ENCODE data around the gene CALML3. TPM values are rescaled to one million over a fixed set of nuclear protein-coding genes. Genes with fewer than 3 reads are reported as not detected.

The CALML3 gene
- total RNA-seq, 1 donor from 2014 or later = not detected

DNA sequence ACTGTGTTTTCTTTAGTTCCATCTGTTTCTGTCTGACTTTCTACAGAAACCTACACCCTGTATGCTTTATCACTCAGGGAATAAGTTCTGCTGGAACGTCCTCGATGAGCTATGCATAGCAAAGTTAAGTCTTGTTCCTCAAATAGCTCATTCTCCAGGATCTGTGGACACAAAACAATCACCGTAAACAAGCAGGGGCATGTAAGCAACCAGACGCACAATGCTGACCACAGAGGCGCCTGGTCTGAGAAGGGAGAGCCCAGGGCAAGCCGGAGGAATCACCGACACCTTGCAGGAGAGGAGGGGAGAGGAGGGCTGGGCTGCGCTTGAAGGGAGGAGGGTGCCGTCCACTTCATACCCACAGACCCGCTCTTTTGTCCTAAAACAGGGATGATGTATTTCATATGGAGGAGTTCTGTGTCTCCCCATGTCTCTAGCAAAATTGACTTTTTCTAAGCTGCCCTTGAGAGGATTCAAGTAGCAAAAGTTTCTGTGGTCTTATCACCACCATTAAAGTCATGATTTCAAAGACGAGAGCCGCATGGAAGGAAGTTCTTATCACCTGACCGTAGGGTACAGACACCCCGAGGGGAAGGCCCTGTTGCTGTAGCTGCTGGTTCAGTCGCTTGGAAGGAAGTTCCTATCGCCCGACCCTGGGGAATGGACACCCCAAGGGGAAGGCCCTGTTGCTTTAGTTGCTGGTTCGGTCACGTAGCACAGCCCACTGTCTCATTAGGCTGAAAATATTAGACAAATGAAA is 14.3 kb downstream of the CALML3 start:
- DNase-seq (ENCODE audit: low read depth in 2 of 2) = no peak

DNA sequence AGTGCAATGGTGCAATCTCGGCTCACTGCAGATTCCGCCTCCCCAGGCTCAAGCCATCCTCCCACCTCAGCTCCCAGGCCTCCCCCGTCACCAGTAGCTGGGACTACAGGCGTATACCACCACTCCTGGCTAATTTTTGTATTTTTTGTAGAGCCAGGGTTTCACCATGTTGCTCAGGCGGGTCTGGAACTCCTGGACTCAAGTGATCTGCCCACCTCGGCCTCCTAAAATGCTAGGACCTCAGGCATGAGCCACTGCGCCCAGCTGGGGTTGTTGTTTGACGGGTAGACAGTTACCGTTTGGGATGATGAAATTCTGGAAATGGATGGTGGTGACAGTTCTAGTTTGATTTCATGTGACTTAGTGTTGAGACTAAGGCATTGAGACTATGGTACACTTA is 15.3 kb downstream of the CALML3 start:
- DNase-seq (ENCODE audit: low read depth in 2 of 2) = no peak

DNA sequence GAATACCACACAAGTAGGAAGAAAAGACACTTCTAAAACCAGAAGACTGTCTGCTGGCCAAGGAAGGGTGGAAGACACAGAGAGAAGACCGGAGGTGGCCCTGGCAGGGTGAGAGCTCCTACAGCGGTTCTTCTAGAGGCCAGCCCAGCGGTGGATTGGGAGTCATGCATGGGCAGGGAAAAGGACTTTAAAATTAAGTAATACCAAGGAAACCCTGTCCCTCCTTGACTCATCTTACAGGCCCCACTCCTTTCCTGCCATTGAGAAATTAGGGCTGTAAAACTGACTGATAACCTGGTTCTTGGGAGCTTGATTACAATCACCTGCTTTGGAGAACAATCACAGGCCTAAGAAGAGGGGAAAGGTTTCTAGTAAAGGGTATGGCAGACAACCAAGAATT is 16.1 kb downstream of the CALML3 start:
- no peak for DNase-seq (ENCODE audit: low read depth in 2 of 2)

DNA sequence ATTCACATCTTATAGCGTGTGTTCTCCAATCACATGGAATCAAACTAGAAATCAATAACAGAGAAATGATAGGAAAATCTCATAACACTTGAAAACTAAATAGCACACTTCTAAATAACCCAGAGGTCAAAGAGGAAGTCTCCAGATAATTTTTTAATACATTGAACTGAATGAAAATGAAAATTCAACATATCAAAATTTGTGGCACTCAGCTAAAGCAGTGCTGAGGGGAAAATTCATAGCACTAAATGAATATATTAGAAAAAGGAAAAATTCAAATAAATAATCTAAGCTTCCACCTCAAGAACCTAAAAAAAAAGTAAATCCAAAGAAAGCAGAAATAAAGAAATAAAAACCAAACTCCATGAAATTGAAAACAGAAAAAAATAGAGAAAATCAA is 17.3 kb downstream of the CALML3 start:
- no peak for DNase-seq (ENCODE audit: low read depth in 2 of 2)

DNA sequence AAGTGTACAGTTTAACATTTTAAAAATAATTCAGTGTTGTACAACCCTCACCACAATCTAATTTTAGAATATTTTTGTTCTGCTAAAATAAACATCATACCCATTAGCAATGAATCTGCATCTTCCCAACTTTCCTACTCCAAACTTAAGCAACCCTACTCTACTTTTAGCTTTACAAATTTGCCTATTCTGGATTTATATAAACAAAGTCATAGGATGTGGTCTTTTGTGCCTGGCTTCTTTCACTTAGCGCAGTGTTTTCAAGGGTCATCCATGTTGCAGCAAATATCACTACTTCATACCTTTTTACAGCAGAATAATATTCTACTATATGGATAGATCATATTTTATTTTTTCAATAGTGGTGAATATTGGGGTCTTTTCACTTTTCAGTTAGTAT is 18.9 kb downstream of the CALML3 start:
- DNase-seq (ENCODE audit: low read depth in 2 of 2) = no peak

DNA sequence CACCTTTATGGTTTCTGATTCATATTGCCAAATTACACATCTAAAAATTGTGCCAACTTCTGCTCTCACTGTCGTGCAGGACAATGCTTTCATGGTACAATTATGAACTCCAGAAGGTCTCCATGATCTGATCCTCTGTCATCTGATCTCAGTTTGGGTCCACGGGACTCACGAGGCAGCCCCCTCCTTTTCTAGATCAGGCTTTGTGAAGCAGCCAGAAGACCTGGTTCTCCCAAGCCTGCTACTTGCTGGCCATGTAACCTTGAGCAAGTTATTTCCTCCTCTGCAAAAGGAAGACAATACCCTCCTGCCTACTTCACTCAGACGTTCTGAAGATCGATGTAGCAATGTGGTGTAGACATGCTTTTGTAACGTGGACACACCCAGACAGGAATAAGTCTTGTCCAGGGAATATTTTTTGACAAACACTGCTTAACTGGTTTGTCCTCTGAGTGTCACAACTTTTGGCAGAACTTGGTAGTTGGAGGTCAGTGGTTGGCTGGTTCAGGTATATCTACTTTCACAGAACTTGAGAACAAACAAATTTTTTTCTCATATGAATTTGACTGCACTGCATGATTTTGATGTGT is 19.6 kb downstream of the CALML3 start:
- DNase-seq (ENCODE audit: low read depth in 2 of 2) = no peak

DNA sequence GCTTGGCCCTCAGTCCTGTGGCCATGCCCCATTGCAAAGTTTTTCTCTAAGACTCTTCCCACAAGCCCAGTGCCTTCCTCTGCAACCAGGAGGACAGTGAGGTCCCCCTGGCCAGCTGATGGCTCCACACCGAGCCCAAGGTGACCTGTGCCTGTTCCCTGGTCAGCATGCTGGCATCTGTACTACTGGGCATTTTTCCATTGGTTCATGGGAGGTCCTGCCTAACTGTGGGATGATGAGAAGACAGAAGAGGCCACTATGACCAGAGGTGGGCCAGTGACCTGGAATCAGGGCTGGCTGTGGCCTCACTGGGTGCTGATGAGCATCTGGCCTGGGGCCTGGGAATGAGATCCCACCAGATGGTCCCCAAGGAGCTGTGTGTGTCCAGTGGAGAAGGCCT is 20.2 kb downstream of the CALML3 start:
- no peak for DNase-seq (ENCODE audit: low read depth in 2 of 2)

DNA sequence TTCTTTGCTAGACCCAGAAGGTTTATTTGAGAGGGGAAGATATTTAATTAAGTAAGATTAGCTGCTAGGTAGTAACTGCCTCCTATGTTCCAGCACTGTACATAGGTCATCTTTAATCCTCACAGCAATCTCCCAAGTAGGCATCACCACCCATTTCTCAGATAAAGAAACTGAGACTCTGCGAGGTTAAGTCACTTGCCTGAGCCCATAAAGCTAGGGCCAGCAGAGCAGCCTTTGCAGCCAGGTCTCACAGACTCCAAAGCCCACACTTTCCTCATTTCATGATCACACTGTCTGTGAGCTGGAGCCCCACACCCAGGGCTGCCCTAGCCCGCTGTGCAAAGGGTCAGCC is 20.6 kb downstream of the CALML3 start:
- DNase-seq (ENCODE audit: low read depth in 2 of 2) = no peak

DNA sequence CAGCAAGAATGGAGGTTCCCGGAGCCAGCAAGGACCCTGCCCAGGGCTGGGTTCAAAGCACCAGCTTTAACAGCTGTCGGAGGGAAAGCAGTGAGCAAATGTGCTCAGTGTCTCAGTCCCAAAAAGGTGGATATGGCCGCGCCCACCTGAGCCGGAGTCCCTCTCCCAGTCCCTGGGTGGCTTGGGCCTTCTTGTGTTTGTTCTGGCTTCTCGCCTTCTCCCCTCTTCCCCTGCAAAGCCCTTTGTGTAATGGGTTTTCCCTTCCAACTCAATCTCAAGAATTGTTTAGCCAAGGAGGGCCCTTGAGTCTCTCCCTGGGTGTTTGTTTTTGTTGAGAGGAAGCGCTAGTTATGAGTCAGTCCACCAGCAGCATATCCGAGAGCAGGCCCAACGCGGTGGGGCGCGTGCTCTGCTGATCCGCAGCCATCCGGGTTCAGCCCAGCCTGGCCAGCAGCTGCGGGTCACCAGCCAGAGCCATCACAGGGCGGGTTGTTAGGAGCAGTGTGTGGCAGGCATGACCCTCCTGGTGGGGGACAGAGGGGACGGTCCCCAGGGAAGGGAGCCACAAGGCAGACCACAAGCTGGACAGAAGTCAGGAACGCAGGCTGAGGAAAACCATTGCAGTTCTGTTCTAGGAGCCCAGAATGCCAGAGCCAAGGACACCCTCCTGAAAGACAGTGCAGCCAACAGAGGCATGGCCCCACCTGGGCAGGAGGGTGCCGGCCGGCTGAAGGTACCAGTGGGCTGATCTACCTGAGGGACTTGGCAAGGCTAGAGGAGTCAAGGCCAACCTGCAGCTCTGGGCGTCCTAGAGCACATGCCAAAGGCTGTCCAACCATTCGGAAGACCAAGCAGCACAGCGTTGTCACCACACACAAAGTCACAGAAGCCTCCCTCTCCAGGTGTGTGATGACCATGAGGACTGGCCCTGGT is 21.3 kb downstream of the CALML3 start:
- peak; percentile 67 to 94 for DNase-seq (ENCODE audit: low read depth in 2 of 2)

DNA sequence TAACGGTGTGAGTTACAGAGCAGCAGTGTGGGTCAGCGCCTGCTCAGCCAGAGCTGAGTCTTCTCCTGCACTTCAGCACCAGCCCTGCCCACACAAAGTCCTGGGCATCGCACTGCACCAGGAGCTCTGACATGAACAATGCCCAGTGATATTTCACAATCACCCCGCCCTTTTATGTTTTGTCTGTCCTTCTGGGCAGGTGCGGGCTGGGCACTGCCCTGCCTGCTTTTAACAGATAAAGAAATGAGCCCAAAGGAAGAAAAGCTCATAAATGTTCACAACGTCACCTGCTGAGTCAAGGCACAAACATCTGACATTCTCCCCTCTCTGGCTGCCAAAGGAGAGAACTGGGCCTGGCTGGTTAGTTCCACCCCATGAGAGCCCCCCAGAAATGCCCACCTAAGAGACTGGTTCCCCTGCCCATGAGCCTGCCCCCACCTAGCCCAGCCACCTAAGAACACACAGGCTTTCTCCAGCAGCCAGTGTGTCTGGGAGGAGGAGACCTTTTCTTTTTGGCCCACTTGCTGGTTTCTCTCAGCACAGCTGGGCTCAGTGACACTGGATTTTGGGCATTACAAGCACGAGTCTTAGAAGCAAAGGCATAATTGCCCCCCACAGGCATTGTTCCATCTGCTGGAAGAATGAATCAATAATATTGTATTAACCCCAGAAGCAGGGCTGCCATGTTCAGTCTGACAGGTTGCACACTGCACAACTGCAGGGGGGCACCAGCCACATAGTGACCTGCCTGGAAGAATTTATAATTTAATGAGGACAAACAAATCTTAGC is 22.3 kb downstream of the CALML3 start:
- peak; percentile 7 to 43 for DNase-seq (ENCODE audit: low read depth in 2 of 2)

DNA sequence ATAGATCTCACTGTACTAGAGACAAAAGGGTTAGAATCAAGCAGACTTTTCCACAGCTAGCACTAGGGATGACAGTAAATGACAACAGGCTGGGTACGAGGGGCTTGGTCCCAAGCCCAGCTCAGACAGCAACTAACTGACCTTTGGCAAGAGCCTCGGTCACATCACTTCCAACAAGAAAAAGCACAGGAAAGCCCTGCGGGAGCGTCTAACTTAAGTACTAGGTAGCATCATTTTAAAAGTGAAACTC is 22.8 kb downstream of the CALML3 start:
- DNase-seq (ENCODE audit: low read depth in 2 of 2) = peak; percentile 24 to 52

DNA sequence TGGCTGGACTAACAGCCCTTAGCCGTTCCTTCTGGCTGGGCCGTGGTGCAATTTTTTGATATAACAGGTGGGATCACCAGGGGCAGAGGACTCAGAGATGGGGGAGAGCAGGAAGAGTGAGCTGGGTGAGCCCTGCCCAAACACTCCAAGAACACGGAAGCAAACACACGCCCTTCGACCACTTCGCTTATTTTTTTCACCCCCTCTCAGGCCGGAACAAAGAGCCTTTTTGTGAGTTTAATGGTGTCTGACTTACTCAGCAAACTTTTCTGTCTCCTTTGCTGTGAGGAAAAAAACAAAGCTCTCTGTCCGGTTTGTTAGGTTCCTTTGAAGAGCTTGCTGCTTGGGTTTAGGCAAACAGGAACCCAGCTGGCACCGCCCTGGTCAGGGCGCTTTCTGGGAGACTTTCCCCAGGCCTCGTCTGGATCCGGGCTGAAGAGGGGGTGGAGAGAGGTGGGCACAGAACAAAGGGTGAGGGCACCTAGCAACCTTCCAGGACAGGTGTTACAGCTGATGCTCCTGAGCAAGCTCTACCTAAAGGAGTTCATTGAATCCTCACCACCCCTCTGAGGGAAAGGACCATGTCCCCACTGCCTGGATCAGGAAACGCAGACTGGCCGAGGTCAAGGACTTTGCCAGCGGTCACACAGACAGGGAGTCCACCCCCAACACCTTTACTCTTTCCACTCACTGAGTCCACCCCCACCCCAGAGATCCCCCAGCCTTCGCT is 23.3 kb downstream of the CALML3 start:
- peak in 1 of 2 donors; percentile 28 for DNase-seq (ENCODE audit: low read depth in 2 of 2)

DNA sequence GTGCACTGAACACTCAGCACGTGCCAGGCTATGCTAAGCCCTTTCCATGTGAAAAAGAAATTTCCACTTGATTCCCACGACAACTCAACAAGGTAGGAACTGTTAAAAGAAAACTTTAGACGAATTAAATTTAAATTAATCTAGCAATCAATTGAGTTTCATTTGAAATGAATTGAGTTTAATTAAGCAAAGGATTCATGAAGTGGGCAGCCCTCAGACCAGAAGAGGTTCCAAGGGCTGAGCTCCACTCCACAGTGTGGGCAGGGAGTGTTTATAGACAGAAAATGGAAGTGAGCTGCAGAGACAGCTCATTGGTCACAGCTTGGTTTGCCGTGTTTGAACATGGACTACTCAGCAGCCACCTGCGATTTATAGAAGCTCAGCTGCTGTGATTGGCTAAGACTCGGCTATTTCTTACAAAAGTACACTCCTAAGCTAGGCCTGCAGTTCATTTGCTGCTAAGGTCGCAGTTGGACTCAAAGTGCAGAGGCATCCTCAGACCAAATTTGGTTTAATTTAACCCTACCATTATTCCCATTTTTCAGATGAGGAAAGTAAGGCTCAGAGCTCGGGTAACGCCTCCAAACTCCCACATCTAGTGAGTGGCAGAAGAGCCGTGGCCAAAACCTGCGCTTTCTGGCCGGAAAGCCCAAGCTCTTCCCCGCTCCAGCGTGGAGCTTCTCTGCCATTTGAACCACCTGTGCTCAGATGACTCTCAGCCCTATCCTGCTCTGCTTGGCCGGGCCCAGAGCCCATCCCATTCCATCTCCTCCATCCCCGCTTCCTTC is 24.9 kb downstream of the CALML3 start:
- no peak for DNase-seq (ENCODE audit: low read depth in 2 of 2)

DNA sequence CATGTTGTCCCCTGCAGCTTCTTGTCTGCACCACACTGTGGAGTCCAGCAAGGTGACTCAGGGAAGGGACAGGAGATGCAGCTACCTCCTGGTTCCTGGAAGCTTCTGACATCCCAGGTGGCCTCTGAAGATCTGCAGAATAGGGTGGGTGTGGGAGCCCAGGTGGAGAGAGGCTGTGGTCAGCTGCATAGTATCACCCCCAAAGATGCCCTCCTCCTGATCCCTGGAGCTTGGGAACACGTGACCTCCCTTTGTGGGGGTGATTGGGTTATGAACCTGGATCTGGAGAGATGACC is 25.4 kb downstream of the CALML3 start:
- DNase-seq (ENCODE audit: low read depth in 2 of 2) = no peak

DNA sequence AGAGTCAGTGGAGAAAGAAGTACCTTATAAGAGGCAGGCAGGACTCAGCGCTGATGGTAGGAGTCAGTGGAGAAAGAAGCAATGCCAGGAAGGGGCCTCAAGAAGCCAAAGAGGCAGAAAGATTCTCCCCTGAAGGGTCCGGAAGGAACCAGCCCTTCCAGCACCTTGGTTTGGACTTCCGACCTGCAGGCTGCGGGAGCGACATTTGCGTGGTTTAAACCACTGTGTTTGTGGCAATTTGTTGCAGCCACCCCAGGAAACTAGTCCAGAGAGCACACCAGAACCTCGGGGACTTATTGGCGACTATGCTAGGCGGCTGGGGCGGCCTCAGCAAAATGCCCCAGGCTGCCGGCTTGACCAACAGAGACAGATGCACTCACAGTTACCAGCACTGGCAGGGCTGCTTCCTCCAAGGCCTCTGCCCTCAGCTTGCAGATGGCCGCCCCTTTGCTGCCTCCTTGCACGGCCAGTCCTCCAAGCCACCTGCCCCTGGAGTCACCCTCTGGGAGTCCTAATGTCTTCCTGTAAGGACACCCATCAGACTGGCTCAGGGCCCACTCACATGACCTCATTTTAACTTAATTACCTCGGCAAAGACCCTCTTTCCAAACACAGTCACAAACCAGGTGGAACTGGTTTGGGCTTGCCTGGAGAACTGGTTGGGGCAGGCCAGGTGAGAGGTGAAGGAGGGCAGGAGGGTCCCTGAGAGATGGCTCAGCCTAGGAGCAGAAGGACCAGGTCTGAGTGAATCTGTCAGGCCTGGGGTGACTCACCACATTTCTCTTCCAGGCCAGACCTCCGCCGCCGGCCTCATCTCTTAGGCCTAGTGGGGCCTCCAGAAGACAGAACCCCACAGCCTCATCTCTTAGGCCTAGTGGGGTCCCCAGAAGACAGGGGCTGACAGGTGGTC is 26.1 kb downstream of the CALML3 start:
- DNase-seq (ENCODE audit: low read depth in 2 of 2) = no peak

DNA sequence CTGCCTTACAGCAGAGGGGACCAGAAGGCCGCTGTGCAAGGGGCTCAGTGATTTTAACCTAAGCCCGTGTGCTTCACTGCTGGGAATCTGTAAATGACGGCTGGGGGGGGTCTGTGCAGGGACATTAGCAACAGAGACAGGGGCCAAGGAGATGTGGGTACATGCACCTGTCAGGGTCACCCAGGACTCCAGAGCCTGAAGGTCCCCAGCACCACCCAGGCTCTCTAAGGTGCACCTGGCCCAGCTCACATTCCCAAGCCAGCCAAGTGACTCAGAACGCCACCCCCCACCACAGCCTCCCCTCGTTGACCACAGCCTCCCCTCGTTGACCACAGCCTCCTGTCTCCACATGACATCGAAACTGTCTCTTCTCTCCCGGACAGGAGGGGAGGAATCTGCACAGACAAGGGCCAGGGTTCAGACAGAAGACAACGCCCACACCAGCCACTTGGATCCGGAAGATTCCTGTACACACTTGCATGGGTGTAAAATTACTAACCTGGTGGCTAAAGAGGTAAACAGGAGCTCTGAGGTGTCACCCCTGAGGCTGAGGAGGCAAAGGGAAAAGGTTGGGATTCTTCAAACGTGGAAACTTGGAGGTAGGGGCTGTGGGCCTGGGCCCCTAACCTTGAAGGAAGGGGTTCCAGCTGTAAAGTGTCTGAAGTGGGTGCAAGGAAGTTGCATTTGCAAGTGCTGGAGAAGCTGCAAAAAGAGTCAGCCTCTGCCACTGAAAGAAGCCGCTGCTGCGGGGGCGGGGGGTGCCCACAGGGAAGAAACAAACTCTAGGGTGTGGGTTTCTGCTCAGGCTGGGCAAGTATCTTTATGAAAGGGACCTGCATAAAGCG is 27.0 kb downstream of the CALML3 start:
- DNase-seq (ENCODE audit: low read depth in 2 of 2) = no peak

DNA sequence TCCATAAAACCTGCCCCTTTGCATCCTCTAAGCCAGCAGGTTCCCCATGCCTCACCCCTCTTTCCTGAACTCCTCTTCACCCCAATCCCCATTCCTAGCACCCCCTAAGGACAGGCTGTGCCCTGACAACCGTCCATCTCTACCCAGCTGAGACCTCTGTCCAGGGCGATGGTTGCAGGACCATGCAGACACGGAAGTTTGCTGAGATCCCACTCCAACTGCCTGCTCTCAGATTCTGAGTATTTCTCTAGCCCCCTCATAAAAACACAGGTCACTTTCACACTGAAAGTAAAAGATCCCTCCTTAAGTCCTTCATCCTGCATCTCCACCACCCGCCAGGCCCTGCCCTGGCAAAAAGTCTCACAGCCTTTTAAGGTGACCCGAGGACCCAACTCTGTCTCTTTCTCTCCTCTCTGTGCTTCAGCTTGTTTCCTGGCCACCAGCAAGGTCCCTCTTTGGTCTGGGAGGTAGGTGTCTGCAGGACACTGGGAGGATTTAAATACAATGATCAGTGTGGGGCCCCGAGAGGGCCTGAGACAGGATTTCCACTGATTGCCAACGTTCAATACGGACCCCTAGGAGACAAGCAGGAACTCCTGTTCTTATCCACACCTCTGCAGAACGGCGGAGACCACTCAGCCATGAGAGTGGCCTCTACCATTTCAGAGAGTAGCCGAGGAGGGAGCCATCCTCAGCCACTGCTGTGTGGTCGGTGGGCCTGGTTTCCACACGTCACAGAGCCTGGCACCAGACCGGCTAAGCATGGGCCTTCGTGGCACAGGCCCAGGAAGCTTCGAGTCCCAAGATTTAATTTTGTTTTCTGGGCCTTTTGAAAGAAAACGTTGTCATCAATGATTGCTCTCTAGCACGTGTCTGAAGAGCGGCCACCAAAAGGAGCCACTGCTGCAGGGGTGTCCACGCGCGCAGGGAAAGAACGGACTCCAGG is 27.9 kb downstream of the CALML3 start:
- DNase-seq (ENCODE audit: low read depth in 2 of 2) = no peak
